Activated T-cell treated with anti-CD3 and anti-CD28 coated beads for 4 hours (primary cell): ENCODE measurements around the gene LAMB2.

Experiments used
- DNase-seq: peaks from one replicate; pipeline ENCODE4 v3.0.0-alpha.2; 2020

Gene LAMB2

GRCh38 chr3:49161197-49161596 is 28.3 kb upstream of the LAMB2 start:
- DNase-seq, result no peak

GRCh38 chr3:49158792-49159191 is 25.9 kb upstream of the LAMB2 start:
- DNase-seq, result no peak

GRCh38 chr3:49158103-49158709 is 25.4 kb upstream of the LAMB2 start:
- peak; percentile 46 for DNase-seq

GRCh38 chr3:49157289-49157688 is 24.4 kb upstream of the LAMB2 start:
- no peak for DNase-seq

GRCh38 chr3:49153349-49153912 is 20.6 kb upstream of the LAMB2 start:
- DNase-seq, result no peak

GRCh38 chr3:49151610-49152009 is 18.8 kb upstream of the LAMB2 start:
- no peak for DNase-seq

- DNase-seq, result no peak
Observed at GRCh38 chr3:49148159-49148558, 15.3 kb upstream of the LAMB2 start.

- DNase-seq, result no peak
Observed at GRCh38 chr3:49140080-49140479, 7.2 kb upstream of the LAMB2 start.

- no peak for DNase-seq
Observed at GRCh38 chr3:49135499-49135898, 2.6 kb upstream of the LAMB2 start.

GRCh38 chr3:49134471-49135265 is 1.8 kb upstream of the LAMB2 start:
- DNase-seq, result no peak

- no peak for DNase-seq
Observed at GRCh38 chr3:49133226-49133951, 539 bp upstream of the LAMB2 start.

- DNase-seq, result no peak
Observed at GRCh38 chr3:49132073-49132436, 795 bp downstream of the LAMB2 start.

GRCh38 chr3:49131576-49131975 is 1.3 kb downstream of the LAMB2 start:
- no peak for DNase-seq

- no peak for DNase-seq
Observed at GRCh38 chr3:49131040-49131439, 1.8 kb downstream of the LAMB2 start.

- no peak for DNase-seq
Observed at GRCh38 chr3:49124991-49125670, 7.7 kb downstream of the LAMB2 start.

GRCh38 chr3:49124203-49124602 is 8.6 kb downstream of the LAMB2 start:
- no peak for DNase-seq

GRCh38 chr3:49123687-49124086 is 9.2 kb downstream of the LAMB2 start:
- DNase-seq, result no peak

- DNase-seq, result no peak
Observed at GRCh38 chr3:49122886-49123545, 9.8 kb downstream of the LAMB2 start.

GRCh38 chr3:49122451-49122850 is 10.4 kb downstream of the LAMB2 start:
- no peak for DNase-seq

- DNase-seq, result no peak
Observed at GRCh38 chr3:49122022-49122421, 10.8 kb downstream of the LAMB2 start.

- no peak for DNase-seq
Observed at GRCh38 chr3:49121132-49121736, 11.6 kb downstream of the LAMB2 start.
